Left colon (tissue), 2 donors: Measurements from ENCODE around the gene AS3MT. TPM values are rescaled to one million over a fixed set of nuclear protein-coding genes. Genes with fewer than 3 reads are reported as not detected.
"Not testable (repeated sequence)": the region's sequence is repeated elsewhere in the genome, so short reads cannot be mapped to it uniquely, and the experiment has no call there.

Source experiments
- ATAC-seq: fragments of 200-7000 bp; cut with Tn5 transposase; one replicate; pipeline ENCODE4 v1.9.1; 2020; ENCODE audit warnings: mild to moderate bottlenecking, moderate library complexity
- DNase-seq, 2 donors: peaks; one replicate each; pipeline ENCODE4 v3.0.0-alpha.2; 2020
- intact Hi-C, 2 donors: fragments of 100-400 bp; cut with DNase I in 1 of 2; cut with micrococcal nuclease in 1 of 2; formaldehyde crosslinking; loops; one replicate each; pipeline versions ENCODE4 v1.11.2 to v1.14.0; 2022; cut with DNase I, micrococcal nuclease
- long read RNA-seq: library from polyadenylated mRNA; unstranded; transcript quantifications from one replicate; pipeline ENCODE4 v2.0.0, GENCODE V29; 2021
- total RNA-seq, 2 donors: library from RNA; stranded (reverse); fragmentation: NEBNext Ultra II Directional; extraction: Animal tissue kit (Norgen Biotek cat#: 25700); gene quantifications; one replicate each; pipeline ENCODE4 v1.2.1, GENCODE V29; 2021
- donor health status: DM: no; HTN: no; CAD: no.
- donor health status: DM: yes; HTN: yes; CAD: no.

Gene AS3MT, protein sequence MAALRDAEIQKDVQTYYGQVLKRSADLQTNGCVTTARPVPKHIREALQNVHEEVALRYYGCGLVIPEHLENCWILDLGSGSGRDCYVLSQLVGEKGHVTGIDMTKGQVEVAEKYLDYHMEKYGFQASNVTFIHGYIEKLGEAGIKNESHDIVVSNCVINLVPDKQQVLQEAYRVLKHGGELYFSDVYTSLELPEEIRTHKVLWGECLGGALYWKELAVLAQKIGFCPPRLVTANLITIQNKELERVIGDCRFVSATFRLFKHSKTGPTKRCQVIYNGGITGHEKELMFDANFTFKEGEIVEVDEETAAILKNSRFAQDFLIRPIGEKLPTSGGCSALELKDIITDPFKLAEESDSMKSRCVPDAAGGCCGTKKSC
- total RNA-seq = 1 to 10 TPM in 1 of 2 donors, under 1 TPM in 1; 0.61 to 1.2 TPM
- long read RNA-seq, partial matches to known transcripts = 0 of 1 reads
- long read RNA-seq, other reads (novel, unspliced or antisense) = 1 of 1 reads

DNA sequence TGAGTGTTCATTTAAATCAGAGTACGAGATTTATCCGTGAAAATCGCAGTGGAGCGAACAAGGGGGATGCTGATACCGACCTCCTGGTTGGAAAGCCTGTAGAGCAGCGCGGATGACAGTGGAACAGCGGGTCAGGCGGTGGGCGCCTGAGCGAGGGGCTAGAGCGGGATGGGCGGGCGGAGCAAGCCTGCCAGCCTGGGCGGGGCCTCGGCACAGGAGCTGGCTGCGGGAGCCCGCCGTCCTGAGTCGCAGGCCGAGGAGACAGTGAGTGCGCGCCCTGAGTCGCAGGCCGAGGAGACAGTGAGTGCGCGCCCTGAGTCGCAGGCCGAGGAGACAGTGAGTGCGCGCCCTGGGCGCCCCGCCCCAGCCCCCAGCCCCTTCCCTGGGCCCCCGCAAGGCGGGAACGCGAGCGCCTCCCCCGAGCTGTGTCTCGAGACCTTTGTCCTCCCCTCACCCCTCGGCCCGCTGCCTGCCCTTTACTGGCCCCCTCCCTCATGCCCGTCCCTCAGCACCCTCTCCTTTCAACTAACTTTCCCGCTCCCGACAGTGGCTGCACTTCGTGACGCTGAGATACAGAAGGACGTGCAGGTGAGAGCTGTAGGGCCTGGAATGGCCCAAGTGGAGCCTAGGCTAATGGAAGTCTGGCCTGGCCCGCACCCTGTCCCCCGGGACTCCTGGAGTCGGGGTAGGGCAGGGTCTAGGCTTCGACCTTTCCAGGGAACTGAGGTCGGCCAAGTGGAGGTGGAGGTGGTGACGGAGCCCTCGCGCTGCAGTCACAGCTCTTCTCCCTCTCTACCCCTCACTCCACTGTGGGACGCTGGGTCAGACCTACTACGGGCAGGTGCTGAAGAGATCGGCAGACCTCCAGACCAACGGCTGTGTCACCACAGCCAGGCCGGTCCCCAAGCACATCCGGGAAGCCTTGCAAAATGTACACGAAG lies at the start of gene AS3MT:
Gene AS3MT (plus strand): TSS at position 213 of the 941 bp plus-strand sequence. CDS start 123 bp downstream, at position 336.
- ATAC-seq (peak; percentile 89), DNase-seq (peak in 1 of 2 donors; percentile 37)
- intact Hi-C loops = no loop called here

DNA sequence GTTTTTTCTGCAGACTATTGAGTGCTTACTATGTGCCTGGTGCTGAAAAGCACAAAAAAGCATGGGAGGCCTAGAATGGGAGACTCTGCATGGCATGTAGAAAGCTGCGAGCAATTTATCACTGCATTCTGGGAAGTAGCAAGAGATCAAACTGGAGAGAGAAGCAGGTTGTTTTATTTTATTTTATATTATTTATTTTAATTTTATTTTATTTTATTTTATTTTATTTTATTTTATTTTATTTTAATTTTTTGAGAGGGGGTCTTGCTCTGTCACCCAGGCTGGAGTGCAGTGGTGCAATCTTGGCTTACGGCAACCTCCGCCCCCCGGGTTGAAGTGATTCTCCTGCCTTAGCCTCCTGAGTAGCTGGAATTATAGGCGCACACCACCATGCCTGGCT lies 49.3 kb upstream of the AS3MT start:
- intact Hi-C loops, DNase-seq, ATAC-seq: not testable (repeated sequence)

DNA sequence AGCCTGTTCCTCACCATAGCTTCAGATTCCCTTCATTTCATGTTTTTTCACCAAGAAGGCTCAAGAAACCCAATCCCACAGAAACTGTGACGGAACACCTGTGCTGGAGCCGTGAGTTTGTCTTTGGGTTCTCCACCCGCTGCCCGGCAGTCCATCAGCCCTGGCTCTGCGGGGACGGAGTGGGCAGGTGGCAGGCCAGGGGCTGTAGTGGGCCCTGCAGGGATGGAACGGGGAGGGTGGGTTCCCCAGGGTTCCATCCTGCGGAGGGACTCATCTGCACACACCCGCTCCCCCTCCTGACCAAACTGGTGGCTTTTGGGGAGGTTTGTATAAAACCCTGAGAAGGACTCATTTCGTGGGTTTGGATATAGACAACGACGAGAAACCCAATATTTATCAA lies 47.0 kb upstream of the AS3MT start:
- intact Hi-C loops = no loop called here
- DNase-seq = no peak
- ATAC-seq = peak; percentile 8

DNA sequence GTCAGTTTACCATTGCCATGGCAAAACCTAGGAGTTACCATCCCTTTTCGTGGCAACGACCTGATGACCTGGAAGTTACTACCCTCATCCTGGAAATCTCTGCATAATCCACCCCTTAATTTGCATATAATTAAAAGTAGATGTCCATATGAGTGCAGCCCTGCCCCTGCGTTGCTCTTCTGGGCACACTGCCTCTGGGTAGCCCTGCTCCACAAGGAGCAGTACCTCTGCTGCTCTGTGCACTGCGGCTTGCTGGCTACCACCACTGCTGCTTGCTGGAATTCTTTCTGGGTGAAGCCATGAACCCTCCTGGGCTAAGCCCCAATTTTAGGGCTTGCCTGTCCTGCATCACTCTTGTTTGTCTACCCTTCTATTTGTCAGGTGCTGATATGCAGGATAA lies 44.6 kb upstream of the AS3MT start:
- DNase-seq = no peak
- ATAC-seq = no peak
- intact Hi-C loops = no loop called here

DNA sequence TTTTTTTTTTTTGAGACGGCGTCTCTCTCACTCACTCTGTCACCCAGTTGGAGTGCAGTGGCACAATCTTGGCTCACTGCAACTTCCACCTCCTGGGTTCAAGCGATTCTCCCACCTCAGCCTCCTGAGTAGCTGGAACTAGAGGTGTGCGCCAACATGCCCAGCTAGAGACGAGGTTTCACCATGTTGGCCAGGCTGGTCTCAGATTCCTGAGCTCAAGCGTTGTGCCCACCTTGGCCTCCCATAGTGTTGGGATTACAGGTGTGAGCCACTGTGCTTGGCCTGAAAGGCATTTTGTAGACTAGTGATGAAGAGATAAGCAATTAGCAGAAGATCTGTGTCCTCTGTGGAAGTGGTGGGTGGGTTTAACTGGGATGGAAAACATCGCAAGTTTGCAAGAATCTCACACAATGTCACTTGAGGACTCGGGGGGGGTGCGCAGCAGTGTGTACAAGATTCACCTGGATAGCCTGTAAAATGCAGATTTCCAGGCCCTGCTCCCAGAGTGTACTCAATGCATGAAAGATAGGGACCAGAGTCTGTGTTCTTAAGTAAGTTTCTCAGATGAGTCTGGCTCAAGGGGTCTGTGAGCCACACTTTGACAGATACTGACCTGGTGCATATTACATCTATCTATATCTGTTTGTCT lies 43.0 kb upstream of the AS3MT start:
- DNase-seq (no peak), ATAC-seq (no peak)
- intact Hi-C loops = no loop called here

DNA sequence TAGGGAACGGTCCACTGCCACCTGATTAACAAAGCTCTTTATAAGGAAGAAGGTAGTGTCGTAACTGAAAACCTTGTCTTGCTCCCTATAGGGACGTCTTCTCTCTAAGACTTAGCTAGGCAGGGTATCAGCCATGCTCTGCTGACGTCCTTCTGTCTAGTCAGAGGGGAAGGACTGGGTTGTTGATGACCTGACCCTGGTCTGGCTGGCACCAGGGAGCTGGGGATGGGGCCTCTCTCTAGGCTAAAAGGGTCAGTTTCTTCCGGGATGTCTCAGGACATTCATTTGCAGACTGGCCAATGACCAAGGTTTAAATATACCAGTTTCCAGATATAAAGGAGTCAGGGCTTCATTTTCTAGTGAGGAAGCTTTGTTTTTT lies 41.7 kb upstream of the AS3MT start:
- intact Hi-C loops = no loop called here
- DNase-seq (no peak), ATAC-seq (no peak)

DNA sequence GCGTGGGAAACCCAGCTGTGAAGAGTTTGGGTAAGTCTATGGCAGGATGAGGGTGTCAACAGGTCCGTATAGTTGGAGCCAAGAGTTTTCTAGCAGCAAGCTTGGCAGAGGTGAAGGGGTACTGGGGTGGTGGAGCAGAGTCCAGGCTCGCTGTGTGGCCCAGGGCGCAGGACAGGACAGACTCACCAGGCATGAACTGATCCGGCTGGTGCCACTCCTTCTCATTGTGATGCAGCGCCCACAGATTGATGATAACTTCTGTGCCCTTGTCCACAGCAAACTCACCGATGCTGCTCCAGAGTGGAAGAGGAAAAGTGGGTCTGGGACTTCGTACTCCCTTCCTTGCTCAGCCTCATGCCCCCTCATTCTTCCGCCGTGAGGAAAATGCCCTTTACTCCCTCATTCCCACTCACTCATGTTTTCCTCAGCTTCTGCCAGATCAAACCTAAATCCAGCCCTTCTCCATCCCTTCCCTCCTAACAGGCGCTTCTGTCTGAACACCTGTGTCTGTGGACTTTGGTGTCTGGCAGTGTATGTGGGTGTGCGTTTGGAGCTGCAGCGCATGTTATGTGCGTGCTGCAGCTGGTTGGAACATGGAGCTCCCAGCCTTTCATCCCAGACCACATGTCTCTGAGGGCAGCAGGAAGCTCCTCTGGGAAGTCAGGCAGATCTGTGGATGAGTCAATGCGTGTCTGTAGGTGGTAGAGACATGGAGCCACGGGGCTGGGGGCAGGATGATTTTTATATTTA lies 37.8 kb upstream of the AS3MT start:
- peak; percentile 12 for ATAC-seq
- intact Hi-C loops = loop anchor here (10.0 kb wide), 2 partner anchors 107 to 413 kb away; partner anchors contain the start of gene RPEL1 (in 2 of the 2)

DNA sequence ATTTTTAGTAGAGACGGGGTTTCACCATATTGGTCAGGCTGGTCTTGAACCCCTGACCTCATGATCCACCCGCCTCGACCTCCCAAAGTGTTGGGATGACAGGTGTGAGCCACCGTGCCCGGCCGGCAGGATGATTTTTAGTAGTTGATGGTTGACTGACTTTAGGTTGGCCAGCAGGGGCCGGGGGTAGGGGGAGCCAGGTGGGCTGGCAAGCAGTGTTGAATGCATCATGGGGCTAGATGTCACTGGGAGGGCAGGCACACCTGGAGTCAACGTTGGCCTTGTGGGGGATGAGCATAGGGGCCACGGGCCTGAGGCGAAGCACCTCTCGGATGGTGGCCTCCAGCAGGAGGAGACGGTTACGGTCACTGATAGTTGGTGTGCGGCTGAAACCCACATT lies 37.0 kb upstream of the AS3MT start:
- intact Hi-C loops = loop anchor here (10.0 kb wide), 2 partner anchors 107 to 413 kb away; partner anchors contain the start of gene RPEL1 (in 2 of the 2)

More for the DNA sequence above, 37.8 kb upstream of the AS3MT start:
- no peak for DNase-seq

DNA sequence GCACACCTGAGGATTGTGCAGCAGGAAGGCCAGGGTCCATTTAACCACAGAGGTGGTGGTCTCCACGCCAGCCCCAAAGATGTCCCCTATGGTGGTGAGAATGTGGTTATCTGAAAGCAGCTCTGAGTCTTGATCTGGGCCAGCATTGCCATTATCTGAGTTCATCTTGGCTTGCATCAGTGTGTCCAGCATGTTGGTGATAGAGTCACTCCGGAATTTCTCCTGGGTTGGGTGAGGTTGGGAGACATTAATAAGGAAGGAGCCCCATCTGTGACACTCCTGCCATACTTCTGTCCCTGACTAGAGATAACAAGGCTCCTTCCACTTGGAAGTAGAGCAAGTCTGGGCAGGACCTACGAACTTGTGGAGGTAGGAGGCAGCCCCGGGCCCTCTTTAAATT lies 36.3 kb upstream of the AS3MT start:
- no peak for DNase-seq
- no peak for ATAC-seq
- intact Hi-C loops = loop anchor here (10.0 kb wide), 2 partner anchors 108 to 412 kb away; partner anchors contain the start of gene RPEL1 (in 2 of the 2)

More for the DNA sequence above, 37.0 kb upstream of the AS3MT start:
- DNase-seq (no peak), ATAC-seq (no peak)

DNA sequence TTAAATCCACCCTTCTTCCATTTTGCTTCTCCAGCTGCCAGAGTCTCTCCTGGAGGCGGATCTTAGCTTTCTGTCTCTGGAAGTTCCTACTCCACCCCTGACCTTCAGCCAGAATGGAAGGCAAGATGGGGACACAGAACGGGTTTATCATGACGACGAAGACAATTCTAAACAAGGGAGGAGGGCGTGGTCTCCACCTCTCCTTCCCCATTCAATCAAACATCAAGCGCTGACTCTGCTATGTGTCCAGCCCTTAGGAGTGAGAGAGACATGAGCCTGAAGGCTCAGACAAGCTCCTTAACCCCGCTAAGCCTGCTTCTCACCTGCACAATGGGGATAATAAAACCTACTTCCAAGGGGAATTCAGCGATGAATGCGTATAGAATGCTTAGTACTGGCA lies 35.1 kb upstream of the AS3MT start:
- intact Hi-C loops = loop anchor here (10.0 kb wide), 2 partner anchors 109 to 411 kb away; partner anchors contain the start of gene RPEL1 (in 2 of the 2)
- DNase-seq = peak in 1 of 2 donors; percentile 20

DNA sequence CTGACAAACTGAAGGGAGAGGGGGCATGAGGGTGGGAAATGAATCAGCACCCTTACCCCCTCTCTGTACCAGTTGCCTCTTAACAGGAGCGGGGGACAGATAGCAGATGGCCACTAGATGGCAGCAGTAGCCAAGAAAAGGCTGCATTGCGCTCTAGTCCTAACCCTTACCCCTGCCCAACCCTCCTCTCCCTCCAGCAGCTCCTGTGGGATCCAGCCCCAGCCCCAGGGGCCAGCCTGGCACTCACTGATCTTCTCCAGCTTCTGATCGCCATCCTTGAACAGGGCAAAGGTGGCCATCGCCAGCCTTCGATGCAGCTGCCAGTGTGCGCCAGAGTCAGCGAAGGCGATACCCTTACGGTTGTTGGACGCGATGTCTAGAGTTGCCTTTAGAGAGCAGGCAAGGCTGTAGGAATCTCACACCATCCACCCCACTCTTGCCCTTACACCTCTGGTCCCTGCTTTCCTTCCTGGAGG lies 34.2 kb upstream of the AS3MT start:
- ATAC-seq (peak; percentile 89), DNase-seq (peak; percentile 56 to 84)
- intact Hi-C loops = loop anchor here (5.0 to 10.0 kb wide), 3 partner anchors 67 to 410 kb away; partner anchors contain the start of gene RPEL1 (in 2 of the 2)

More for the DNA sequence above, 35.1 kb upstream of the AS3MT start:
- peak; percentile 87 for ATAC-seq

DNA sequence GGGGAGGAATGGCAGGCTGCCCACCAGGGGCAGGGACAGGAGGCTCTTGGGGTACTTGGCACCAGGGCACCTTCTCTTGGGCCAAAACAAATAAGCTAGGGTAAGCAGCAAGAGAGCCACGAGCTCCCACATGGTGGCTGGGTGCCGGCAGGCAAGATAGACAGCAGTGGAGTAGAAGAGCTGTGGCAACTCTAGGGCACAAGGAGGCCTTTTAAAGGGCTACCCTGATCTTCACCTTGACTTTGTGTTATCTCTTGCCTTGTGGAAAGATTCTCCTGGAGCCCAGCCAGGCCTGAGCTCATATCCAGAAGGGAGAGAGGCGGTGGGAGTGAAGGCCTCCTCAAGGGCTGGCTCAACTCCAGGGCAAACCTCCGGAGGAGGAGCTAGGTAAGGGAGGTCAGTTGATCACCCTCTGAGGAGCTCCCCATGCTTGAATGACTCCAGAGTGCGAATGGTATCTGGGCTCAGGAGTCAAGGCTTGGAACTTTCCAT lies 32.0 kb upstream of the AS3MT start, which contains the start of gene CYP17A1:
Gene CYP17A1 (minus strand): TSS at position 184 of the 492 bp plus-strand sequence. CDS start 52 bp downstream, at position 132.
- no peak for ATAC-seq
- no peak for DNase-seq
- intact Hi-C loops = loop anchor here (5.0 to 10.0 kb wide), 3 partner anchors 65 to 408 kb away; partner anchors contain the start of gene RPEL1 (in 2 of the 2)

DNA sequence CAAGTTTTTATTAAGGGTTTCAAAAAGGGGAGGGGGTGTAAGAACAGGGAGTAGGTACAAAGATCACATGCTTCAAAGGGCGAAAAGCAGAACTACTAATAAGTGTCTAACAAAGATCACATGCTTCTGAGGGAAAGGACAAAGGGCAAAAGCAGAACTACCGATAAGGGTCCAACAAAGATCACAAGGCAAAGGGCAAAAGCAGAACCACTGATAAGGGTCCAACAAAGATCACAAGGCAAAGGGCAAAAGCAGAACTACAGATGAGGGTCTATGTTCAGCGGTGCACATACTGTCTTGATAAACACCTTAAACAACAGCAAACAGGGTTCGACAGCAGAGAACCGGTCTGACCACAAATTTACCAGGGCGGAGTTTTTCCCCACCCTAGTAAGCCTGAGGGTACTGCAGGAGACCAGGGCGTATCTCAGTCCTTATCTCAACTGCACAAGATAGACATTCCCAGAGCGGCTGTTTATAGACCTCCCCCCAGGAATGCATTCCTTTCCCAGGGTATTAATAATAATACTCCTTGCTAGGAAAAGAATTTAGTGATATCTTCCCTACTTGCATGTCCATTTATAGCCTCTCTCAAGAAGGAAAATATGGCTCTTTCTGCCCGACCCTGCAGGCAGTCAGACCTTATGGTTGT lies 30.9 kb upstream of the AS3MT start:
- ATAC-seq, DNase-seq: not testable (repeated sequence)
- intact Hi-C loops = loop anchor here (5.0 to 10.0 kb wide), 3 partner anchors 64 to 406 kb away; partner anchors contain the start of gene RPEL1 (in 2 of the 2)

DNA sequence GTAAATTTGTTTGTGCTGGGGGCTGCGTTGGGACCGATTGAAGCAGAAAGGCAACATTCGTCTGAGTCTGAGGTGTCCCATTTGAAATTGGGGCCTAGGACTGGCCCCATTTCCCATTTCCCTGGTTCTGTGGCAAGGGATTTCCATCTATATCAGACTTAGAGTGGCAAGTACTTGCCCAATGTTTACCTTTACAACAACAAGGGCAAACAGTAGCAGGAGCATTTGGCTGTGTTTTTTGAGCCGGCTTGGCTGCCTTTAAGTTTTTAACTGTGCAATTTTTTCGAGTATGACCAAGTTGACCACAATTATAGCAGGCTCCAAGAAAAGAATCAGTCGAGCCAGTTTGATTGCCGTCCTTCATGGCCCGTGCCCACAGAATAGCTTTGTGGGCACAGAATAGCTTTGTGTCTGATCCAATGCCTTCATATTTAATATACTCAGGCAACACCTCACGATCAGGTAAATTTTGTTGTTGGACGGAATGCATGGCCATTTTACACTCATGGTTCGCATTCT lies 27.4 kb upstream of the AS3MT start:
- intact Hi-C loops = no loop called here
- ATAC-seq = no peak
- DNase-seq = no peak

DNA sequence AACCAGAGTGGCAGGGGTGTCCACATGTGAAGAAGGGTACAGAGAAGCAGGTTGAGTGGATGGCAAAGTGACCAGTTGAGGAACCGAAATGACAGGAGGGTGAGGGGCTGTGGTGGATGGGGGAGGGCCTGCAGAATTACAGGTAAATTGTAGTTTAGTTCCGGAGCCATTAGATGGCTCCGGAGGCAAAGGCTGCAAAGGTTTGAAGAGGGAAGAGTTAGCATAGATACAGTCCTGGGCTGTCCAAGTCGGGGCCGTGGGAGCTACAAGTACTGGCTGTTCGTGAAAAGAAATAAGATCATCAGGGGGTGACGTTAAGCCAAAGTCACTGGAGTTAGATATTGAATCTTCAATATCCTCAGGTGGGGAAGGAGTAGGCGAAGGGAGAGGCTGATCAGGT lies 26.1 kb upstream of the AS3MT start:
- DNase-seq, ATAC-seq, intact Hi-C loops: not testable (repeated sequence)

DNA sequence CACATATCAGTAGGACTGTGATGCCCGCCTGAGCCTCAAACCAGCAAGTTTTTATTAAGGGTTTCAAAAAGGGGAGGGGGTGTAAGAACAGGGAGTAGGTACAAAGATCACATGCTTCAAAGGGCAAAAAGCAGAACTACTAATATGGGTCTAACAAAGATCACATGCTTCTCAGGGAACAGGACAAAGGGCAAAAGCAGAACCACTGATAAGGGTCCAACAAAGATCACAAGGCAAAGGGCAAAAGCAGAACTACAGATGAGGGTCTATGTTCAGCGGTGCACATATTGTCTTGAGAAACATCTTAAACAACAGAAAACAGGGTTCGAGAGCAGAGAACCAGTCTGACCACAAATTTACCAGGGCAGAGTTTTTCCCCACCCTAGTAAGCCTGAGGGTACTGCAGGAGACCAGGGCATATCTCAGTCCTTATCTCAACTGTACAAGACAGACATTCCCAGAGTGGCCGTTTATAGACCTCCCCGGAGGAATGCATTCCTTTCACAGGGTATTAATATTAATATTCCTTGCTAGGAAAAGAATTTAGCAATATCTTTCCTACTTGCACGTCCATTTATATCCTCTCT lies 25.0 kb upstream of the AS3MT start:
- ATAC-seq, intact Hi-C loops, DNase-seq: not testable (repeated sequence)
